PFSK-1 (cell line): Measurements from ENCODE around the gene GNAO1.

Experiments used
- FOXP2 ChIP-seq: optimal IDR thresholded peaks from 2 replicates; pipeline ENCODE3; 2011; ENCODE audit warnings: borderline replicate concordance, control low read depth, inconsistent platforms; ENCODE audit not compliant: insufficient read depth; ENCODE audit errors: extremely low read length, extremely low read depth
- POLR2AphosphoS5 ChIP-seq: IDR thresholded peaks from 2 replicates; pipeline ENCODE4 v1.6.1; 2012; ENCODE audit warnings: low read depth, mild to moderate bottlenecking, control low read depth, low read length, moderate library complexity
- REST ChIP-seq, 2 experiments: IDR thresholded peaks; 2 replicates each; pipeline versions ENCODE4 v1.6.1 to v1.8.0; 2011 to 2012; ENCODE audit warnings: low read depth in 2 of 2, low read length in 2 of 2, control low read depth in 1 of 2, inconsistent platforms in 1 of 2, mild to moderate bottlenecking in 1 of 2, moderate library complexity in 1 of 2; ENCODE audit not compliant: insufficient read depth in 1 of 2
- SIN3A ChIP-seq: IDR thresholded peaks from 2 replicates; pipeline ENCODE4 v1.6.1; 2012; ENCODE audit warnings: mild to moderate bottlenecking, low read length, moderate library complexity, borderline replicate concordance; ENCODE audit not compliant: insufficient read depth
- TAF1 ChIP-seq: IDR thresholded peaks from 2 replicates; pipeline ENCODE4 v1.6.1; 2012; ENCODE audit warnings: low read length, control low read depth, borderline replicate concordance; ENCODE audit not compliant: insufficient read depth

The GNAO1 gene

GRCh38 chr16:56163089-56163488 lies 28.2 kb upstream of the GNAO1 start:
- TF ChIP-seq REST (IDR thresholded peaks at IDR 0.05; ENCODE audit: insufficient read depth in 1 of 2, low read depth in 2 of 2, low read length in 2 of 2) (no peak), TAF1 (no peak), FOXP2 (no peak)

GRCh38 chr16:56163938-56164337 lies 27.4 kb upstream of the GNAO1 start:
- TF ChIP-seq REST (IDR thresholded peaks at IDR 0.05; ENCODE audit: insufficient read depth in 1 of 2, low read depth in 2 of 2, low read length in 2 of 2) (no peak), POLR2AphosphoS5 (no peak), FOXP2 (no peak), TAF1 (no peak), SIN3A (no peak)

GRCh38 chr16:56164636-56165035 lies 26.7 kb upstream of the GNAO1 start:
- TF ChIP-seq REST (IDR thresholded peaks at IDR 0.05; ENCODE audit: insufficient read depth in 1 of 2, low read depth in 2 of 2, low read length in 2 of 2) (no peak), SIN3A (no peak)

- TF ChIP-seq REST (IDR thresholded peaks at IDR 0.05; ENCODE audit: insufficient read depth in 1 of 2, low read depth in 2 of 2, low read length in 2 of 2) (no peak), SIN3A (no peak), FOXP2 (no peak)
Observed at GRCh38 chr16:56174411-56174810, 16.9 kb upstream of the GNAO1 start.

GRCh38 chr16:56181401-56181800 lies 9.9 kb upstream of the GNAO1 start:
- TF ChIP-seq SIN3A (no peak), FOXP2 (no peak), TAF1 (no peak), REST (IDR thresholded peaks at IDR 0.05; ENCODE audit: insufficient read depth in 1 of 2, low read depth in 2 of 2, low read length in 2 of 2) (no peak), POLR2AphosphoS5 (no peak)
